ENCODE measurements around the gene LMF1. TPM values are rescaled to one million over a fixed set of nuclear protein-coding genes. Genes with fewer than 3 reads are reported as not detected.

LMF1 gene
- total RNA-seq, 1 experiment from 2014 or later = 12.8 TPM

DNA sequence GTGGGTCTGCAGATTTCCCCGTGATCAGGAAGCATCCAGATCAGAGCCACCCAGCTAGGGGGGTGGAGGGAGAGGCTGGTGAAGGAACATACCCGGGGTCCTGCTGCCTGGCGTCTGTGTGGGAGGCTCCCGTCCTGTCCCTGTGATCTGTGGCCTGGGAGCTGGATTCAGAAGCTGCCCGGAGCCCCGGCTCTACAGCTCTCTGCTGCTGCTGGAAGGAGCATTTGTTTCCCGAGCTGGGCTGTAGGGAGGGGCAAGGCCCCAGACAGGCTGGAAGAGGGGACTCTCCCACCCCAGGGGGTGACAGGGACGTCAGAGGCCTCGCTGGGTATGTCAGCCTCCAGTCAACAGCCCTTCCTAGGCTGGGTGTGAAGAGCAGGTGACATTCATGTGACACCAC is 21.0 kb upstream of the LMF1 start:
- no peaks in the 10 kb centered on the region for H3K36me3 ChIP-seq (ENCODE audit: control insufficient read depth in 1 of 2, insufficient read depth in 2 of 2, low read length in 2 of 2)
- ChIA-PET POLR2A (no interaction called here), RAD21 (ENCODE audit: low non-redundant PET in 1 of 2, low total read pairs in 2 of 2, uncharacterized antibody in 2 of 2, unreplicated experiment in 2 of 2) (no interaction called here), CTCF (interaction anchor here (1.0 kb wide), 1 partner anchor 9 kb away, joined by 4 read pairs; no protein-coding TSS in a partner anchor)
- H3K27ac ChIP-seq (ENCODE audit: low read depth, low read length) = no peak overlapping the region
- no peak overlapping the region for H3K4me2 ChIP-seq (ENCODE audit: low read length)
- ATAC-seq (no peak), DNase-seq (ENCODE audit: low read depth, low spot score) (no peak)
- H3K9me2 ChIP-seq (ENCODE audit: insufficient read depth) = no peaks in the 10 kb centered on the region
- intact Hi-C loops (cut with micrococcal nuclease) = no loop called here
- BruUV-seq (replicated peaks) = no TSS peak
- H3K27me3 ChIP-seq (ENCODE audit: insufficient read depth, low read length) = peaks cover 20% of the 10 kb centered on the region
- H3K9ac ChIP-seq (ENCODE audit: low read length) = no peak overlapping the region
- no peaks in the 10 kb centered on the region for H4K20me1 ChIP-seq (ENCODE audit: insufficient read depth)
- H3K4me1 ChIP-seq (ENCODE audit: control insufficient read depth in 1 of 2, insufficient read depth in 2 of 2, low read length in 2 of 2) = peaks cover 1% of the 10 kb centered on the region in 2 experiments; a peak in 3 of 4 replicates
- TF ChIP-seq CBX3 (IDR thresholded peaks at IDR 0.05; ENCODE audit: low read depth) (no peak), SRF (IDR thresholded peaks at IDR 0.05; ENCODE audit: low read depth) (no peak), EGR1 (IDR thresholded peaks at IDR 0.05; ENCODE audit: low read depth) (no peak), ZNF274 (IDR thresholded peaks at IDR 0.05; ENCODE audit: low read depth, low read length) (no peak), CEBPB (IDR thresholded peaks at IDR 0.05; ENCODE audit: low read depth) (no peak), EZH2 (IDR thresholded peaks at IDR 0.05) (no peak), SIN3A (IDR thresholded peaks at IDR 0.05; ENCODE audit: low read depth) (no peak), MAX (IDR thresholded peaks at IDR 0.05) (no peak), EZH2phosphoT487 (IDR thresholded peaks at IDR 0.05; ENCODE audit: borderline replicate concordance) (no peak), POLR2AphosphoS5 (IDR thresholded peaks at IDR 0.05; ENCODE audit: low read depth, low read length) (no peak), SP1 (IDR thresholded peaks at IDR 0.05; ENCODE audit: low read depth) (no peak), REST (IDR thresholded peaks at IDR 0.05; ENCODE audit: low read depth) (no peak), TCF7L2 (IDR thresholded peaks at IDR 0.05; ENCODE audit: borderline replicate concordance, extremely low read depth, insufficient read depth, insufficient read length) (no peak)
- H3K4me3 ChIP-seq (replicated peaks in 1 of 2; ENCODE audit: low read depth in 1 of 2, low read length in 2 of 2) = no peak overlapping the region
- H3K9me3 ChIP-seq (ENCODE audit: control insufficient read depth in 1 of 2, insufficient read depth in 1 of 2, low read depth in 1 of 2, low read length in 2 of 2) = no peaks in the 10 kb centered on the region
- no peaks in the 10 kb centered on the region for H3K79me2 ChIP-seq (ENCODE audit: insufficient read depth, low read length)
- H2AFZ ChIP-seq (ENCODE audit: low read depth, low read length, poor library complexity, severe bottlenecking) = no peak overlapping the region

Measured in HCT116 (cell line).